Erythroblast (primary cell): Measurements from ENCODE around the gene LGMN.
A peak's percentile ranks its signal among the peaks of the same experiment; 100 is the strongest.

Source experiments
- GATA1 ChIP-seq: IDR thresholded peaks from 2 replicates; pipeline ENCODE4 v1.6.1; 2011; ENCODE audit warnings: low read depth, mild to moderate bottlenecking, control low read depth, low read length, moderate library complexity
- POLR2A ChIP-seq: IDR thresholded peaks from 2 replicates; pipeline ENCODE4 v1.6.1; 2011; ENCODE audit warnings: mild to moderate bottlenecking, low read length

DNA sequence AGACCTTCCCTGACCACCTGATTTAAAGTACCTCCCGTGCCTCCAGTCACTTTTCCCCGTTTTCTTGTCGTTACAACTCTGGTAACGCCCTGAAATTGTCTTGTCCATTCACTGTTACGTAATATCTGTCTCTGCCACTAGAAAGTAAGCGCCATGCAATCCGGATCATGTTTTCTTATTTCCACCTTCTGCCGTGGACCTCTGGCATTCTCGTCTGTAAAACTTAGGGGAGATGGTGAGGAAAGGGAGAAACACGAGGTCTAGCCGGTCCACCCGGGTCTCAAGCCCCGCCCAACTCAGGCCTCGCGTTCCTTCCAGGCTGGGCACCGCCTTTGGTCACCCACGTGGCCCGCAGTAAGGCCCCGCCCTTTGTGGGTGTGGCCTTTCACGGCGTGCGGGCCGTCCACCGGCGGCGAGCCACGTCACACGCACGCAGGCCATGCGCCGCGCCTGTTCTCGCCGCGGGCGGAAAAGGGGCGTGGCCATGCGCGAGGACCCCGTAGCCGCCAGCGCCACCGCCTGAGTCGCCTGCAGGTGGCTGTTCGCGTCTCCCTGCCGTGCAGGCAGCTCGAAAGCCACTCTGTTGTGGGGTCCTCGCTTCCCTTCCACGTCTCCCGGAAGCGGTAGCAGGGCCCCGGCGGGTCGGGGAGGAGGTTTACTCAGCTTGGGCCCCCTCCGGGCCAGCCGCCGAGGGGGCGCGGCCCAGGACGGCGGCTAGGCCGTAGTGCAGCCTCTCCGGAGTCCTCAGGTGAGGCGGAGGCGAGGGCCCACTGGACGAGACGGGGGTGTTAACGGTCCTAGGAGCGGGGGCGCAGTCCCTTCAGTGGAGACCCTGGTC lies 45.5 kb upstream of the LGMN start, which contains the start of gene GOLGA5:
- TF ChIP-seq POLR2A: peak; percentile 88
- TF ChIP-seq GATA1: no peak
